GM12865 (cell line): ENCODE measurements around the gene POLD1.
"Not testable (repeated sequence)": the region's sequence is repeated elsewhere in the genome, so short reads cannot be mapped to it uniquely, and the experiment has no call there.

ENCODE experiments used
- DNase-seq: peaks from one replicate; pipeline ENCODE4 v3.0.0; 2010; ENCODE audit warnings: low read depth
- H3K4me3 ChIP-seq: 2 replicates; pipeline ENCODE4 v1.5.1; 2011; ENCODE audit warnings: mild to moderate bottlenecking, low read depth, low read length, control low read depth
- CTCF ChIP-seq: IDR thresholded peaks from 2 replicates; pipeline ENCODE4 v1.5.1; 2011; ENCODE audit warnings: low read length, control low read depth, low read depth, inconsistent platforms; ENCODE audit not compliant: insufficient read depth; ENCODE audit errors: missing control alignments

The POLD1 gene

GRCh38 chr19:50433201-50434180 is 49.3 kb downstream of the POLD1 start:
- no peak for TF ChIP-seq CTCF
- H3K4me3 ChIP-seq: no peak overlapping the region
- DNase-seq: no peak

- TF ChIP-seq CTCF: no peak
- H3K4me3 ChIP-seq: no peak overlapping the region
- DNase-seq: peak; percentile 63
Measured at GRCh38 chr19:50434525-50434924, 50.4 kb downstream of the POLD1 start.

GRCh38 chr19:50435221-50435620 is 51.1 kb downstream of the POLD1 start:
- H3K4me3 ChIP-seq: no peak overlapping the region
- DNase-seq: no peak
- TF ChIP-seq CTCF: no peak

GRCh38 chr19:50435627-50436026 is 51.5 kb downstream of the POLD1 start:
- DNase-seq: no peak
- H3K4me3 ChIP-seq: no peak overlapping the region
- TF ChIP-seq CTCF: no peak

GRCh38 chr19:50437862-50438449 is 53.8 kb downstream of the POLD1 start:
- H3K4me3 ChIP-seq: no peak overlapping the region
- no peak for TF ChIP-seq CTCF
- no peak for DNase-seq

GRCh38 chr19:50439130-50439529 is 55.0 kb downstream of the POLD1 start:
- not testable (repeated sequence) for H3K4me3 ChIP-seq, DNase-seq

- TF ChIP-seq CTCF: no peak
- DNase-seq: no peak
- no peak overlapping the region for H3K4me3 ChIP-seq
Measured at GRCh38 chr19:50444059-50444458, 59.9 kb downstream of the POLD1 start.
